HG03196 (cell line): ENCODE measurements around the gene HACD3.
"Not testable (repeated sequence)": the region's sequence is repeated elsewhere in the genome, so short reads cannot be mapped to it uniquely, and the experiment has no call there.

ENCODE experiments used
- ATAC-seq: cut with Tn5 transposase; IDR thresholded peaks from one replicate; pipeline ENCODE4 v1.9.1; 2021; ENCODE audit not compliant: unreplicated experiment

HACD3 gene

DNA sequence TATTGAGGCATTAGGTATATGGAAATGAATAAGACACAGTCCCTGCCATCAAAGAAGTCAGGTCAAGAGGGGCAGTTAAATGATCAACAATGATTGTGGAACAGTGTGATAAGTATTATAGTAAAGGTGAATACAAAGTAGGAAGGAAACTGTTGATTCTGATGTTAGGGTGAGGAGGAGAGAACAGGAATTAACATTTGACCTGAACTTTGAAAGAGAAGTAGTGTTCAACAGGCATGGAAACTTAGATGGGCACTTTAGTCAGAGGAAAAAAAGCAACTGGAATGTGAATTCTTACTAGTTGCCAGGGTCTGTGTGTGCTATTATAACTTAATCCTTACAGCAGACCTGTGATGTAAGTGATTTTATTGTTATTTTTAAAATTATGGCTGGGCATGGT, 17.6 kb downstream of the HACD3 start:
- no peak for ATAC-seq

DNA sequence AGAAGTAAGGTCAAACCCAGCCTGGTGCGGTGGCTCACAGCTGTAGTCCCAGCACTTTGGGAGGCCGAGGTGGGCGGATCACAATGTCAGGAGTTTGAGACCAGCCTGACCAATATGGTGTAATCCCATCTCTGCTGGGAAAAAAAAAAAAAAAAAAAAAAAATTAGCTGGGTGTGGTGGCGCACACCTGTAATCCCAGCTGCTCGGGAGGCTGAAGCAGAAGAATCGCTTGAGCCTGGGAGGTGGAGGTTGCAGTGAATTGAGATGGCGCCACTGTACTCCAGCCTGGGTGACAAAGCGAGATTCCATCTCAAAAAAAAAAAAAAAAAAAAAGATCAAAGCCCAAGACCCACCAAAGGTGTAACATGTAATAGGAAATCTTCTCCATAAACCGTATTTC, 19.0 kb downstream of the HACD3 start:
- ATAC-seq, result not testable (repeated sequence)

DNA sequence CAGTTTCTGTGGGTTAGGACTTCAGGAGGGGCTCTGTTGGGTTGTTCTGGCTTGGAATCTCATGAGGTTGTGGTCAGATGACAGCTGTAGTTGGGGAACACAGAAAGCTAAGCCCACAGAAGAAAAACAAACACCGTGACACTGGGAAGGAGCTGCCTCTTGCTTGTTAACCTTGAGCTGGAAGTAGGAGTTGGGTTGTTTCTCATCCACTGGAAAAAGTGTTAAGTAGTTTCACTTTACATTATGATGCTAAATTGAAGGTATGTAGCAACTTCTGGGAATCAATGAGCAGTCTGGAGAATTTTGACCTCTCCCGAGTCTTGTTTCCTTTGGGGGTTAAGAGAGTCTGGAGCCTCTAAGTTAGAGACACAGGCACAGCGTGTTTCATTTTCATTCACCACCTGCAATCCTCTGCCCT, 20.4 kb downstream of the HACD3 start:
- ATAC-seq, result no peak

GRCh38 chr15:65551183-65551582, 20.9 kb downstream of the HACD3 start:
- no peak for ATAC-seq

GRCh38 chr15:65552851-65553250, 22.6 kb downstream of the HACD3 start:
- ATAC-seq, result not testable (repeated sequence)

DNA sequence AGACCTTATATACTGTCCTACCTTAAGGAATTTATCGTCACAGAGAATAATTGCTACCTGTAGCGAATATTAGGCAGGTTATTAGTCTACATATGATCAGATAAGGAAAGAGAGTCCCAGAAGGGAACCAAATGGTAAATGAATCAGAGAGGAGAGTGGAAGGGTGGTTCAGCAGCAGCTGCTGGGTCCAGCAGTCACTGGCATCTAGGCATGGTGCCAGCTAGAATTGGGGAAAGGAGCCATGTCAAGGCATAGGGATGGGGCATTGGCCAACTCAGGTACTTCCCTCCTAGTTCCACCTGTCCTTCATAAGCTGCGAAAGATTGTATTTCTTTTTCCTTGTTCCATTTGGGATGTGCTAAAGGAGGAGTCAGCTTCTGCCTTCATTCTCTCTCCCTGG, 23.4 kb downstream of the HACD3 start:
- no peak for ATAC-seq

DNA sequence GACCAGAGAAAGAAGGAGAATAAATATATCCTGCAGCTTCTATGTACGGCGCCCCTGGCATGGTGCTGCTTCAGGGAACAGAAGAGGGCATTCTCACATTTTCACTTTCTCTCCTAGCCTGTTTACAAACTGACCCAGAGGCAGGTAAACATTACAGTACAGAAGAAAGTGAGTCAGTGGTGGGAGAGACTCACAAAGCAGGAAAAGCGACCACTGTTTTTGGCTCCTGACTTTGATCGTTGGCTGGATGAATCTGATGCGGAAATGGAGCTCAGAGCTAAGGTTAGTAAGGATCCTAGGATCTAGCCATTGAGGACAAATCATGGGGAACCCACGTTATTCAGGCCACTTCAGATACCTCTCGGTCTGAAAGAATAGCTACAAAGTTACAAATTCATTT, 26.4 kb downstream of the HACD3 start:
- no peak for ATAC-seq

DNA sequence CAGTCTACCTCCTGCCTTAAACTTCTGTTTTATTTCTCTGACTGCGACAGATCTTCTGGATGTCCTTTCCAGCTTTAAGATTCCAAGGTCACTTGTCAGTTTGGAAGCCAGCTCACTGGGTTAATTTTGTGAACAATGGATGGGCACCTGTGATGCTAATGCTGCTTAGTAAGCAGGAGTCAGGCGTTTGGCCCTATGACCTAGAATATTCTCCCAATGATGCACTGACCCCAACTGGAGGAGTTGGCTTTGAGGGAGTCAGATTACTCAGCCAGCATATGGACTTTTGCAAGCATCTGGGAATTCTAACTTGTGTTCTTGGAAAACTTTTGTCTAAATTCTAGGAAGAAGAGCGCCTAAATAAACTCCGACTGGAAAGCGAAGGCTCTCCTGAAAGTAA, 28.1 kb downstream of the HACD3 start:
- ATAC-seq, result no peak

DNA sequence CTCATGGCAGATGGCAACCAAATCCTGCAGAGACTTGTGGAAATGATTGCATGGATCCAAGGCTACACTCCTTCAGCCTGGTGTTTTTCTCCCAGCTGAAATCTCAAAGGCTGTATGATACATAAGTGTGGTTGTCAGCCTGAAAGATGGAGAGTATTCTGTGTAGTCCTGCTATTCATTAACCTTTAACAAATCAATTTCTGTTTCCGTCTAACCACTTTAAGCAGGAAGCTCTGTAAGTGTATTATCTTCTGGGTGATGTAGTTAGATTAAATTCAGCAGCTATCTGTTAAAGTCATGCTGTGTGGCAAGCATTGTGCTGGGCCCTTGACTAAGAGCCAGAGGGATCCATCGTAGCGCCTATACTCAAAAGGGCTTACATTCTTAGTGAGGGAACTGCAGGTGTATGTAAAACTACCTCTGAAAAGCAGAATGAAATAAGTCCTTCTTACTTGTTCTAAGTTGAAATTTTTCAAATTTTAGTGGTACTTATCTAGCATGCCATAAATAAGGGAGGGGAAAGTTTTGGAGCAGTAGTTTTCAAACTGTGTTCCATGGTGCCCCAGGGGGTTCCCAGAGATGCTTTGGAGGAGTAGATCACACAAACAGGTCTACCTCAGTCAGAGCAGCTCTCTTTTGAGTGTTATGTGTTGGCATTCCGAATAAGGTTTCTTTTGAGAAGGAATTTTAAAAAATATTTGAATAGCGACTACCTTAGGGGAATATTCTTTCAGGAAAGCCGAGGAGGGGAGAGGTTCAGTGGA, 28.9 kb downstream of the HACD3 start:
- ATAC-seq, result no peak

GRCh38 chr15:65559941-65560340, 29.7 kb downstream of the HACD3 start:
- no peak for ATAC-seq

- ATAC-seq, result no peak
Measured at GRCh38 chr15:65561934-65562333, 31.7 kb downstream of the HACD3 start.

- ATAC-seq, result no peak
Measured at GRCh38 chr15:65569728-65570127, 39.5 kb downstream of the HACD3 start.

DNA sequence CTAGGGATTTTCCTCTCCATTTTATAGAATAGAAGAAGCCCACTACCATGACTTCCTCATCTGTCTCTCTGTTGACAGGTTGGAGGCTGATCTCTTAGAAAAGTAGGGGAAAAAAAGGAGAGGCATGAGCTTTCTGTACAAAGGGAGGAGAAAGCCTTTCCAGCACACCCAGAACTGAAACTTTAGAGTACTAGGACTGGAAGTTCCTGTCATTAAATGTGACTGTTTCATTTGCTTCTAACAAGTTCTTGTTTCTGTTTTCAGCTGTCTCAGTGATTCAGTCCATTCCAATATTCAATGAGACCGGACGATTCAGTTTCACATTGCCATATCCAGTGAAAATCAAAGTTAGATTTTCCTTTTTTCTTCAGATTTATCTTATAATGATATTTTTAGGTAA, 41.7 kb downstream of the HACD3 start:
- no peak for ATAC-seq

DNA sequence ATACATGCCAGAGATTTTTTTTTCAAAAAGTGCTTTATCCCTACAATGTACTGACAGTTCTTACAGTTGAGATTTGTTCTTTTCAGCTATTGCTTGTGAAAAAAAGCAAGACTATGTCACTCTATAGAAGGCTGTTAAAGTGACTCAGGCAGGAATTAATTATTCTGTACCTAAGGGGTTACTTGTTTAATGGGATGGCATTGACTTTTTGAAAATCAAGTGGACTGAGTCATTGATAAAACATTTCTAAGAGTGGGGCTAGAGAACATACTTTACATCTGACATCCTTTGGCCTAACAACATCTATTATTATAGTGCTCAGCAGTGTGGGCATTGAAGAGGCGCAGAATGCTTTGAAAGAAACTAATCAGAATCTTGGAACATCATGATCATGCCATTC, 46.4 kb downstream of the HACD3 start:
- no peak for ATAC-seq

- ATAC-seq, result no peak
Measured at GRCh38 chr15:65577129-65577996, 47.1 kb downstream of the HACD3 start.

DNA sequence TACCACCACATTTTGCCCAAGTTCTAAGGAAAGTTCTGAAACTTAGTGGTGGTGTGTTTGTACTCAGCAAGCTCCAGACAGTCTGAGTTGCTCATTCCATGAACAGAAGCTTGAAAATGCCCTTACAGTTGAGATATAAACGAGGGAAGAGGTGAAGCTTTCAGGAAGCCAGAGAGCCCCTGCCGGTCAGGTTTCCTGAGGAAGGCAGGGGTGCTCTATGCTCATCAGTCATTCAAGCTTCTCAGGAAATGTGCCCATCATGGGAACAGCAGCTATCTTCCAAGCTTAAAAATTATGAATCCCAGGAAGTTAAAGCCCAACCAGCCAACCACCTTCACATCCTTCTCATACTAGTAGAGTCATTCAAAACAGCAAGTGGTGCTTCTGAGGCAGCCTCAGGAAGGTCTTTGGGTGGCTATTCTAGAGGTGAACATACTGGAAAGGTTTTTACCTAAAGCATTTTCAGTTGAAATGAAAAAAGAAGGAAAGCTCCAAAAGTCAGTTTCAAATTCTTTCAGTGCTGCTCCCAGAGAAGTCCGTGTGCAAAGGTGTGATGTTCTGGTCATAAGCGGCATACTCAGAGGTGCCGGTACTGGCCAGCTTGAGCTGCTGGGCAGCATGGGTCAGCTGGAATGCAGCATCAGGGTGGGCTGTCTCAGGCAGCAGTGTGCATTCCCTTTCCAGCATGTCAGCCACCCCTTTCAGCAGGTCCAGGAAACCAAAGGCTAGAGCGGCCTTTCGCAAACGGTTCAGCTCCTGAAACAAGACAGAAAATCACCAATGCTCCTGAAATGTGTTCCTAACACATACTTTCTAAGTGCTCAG, 48.9 kb downstream of the HACD3 start:
- no peak for ATAC-seq

GRCh38 chr15:65579762-65580161, 49.5 kb downstream of the HACD3 start:
- ATAC-seq, result no peak

- no peak for ATAC-seq
Measured at GRCh38 chr15:65580287-65580686, 50.0 kb downstream of the HACD3 start.

GRCh38 chr15:65583701-65584100, 53.4 kb downstream of the HACD3 start:
- ATAC-seq, result no peak

DNA sequence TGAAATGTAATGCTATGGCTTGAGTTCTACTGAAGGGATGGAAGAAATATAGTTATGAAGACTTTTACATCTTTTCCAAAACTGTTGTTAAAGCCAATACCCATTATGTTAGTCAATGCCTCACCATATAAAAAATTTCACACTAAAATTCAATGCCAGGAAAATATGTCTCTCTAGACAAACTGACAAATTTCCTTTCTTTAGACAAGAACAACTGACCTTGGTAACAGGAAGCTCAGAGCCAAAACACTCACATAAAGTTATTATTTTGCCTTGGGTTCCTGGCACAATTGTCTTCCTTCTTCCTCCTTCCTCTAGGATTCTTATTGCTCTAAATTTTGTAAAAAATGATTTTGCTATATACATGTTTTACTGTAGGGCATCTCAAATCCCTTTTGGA, 54.0 kb downstream of the HACD3 start:
- no peak for ATAC-seq

DNA sequence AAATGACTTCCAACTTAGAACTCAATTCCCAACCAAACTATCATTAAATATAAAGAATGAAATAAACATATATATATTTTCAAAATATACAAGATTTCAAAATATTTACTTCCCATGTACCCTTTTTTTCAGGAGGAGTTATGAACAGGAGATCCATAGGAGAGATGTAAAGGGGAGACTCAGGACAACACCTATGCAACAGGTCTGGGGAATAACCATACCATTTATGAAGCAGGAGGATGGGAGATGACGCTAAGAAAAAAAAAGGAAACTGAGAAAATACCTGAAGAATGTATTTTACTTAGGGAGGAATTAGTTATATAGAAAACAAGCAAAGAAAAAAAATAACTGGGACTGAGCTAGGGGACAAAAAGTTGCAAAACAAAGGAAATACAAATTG, 56.8 kb downstream of the HACD3 start:
- ATAC-seq, result no peak
